Mesendoderm (in vitro differentiated cells): Measurements from ENCODE around the gene ACTR8.

ENCODE experiments used
- DNase-seq: peaks from one replicate; pipeline ENCODE4 v3.0.0; 2013
- H2AK5ac ChIP-seq: 2 replicates; pipeline ENCODE4 v1.6.1; 2013; ENCODE audit warnings: low read length, inconsistent platforms
- H2BK120ac ChIP-seq: 2 replicates; pipeline ENCODE4 v1.6.1; 2013; ENCODE audit warnings: low read depth, mild to moderate bottlenecking, low read length, moderate library complexity, mixed read lengths
- H2BK15ac ChIP-seq: replicated peaks from 2 replicates; pipeline ENCODE4 v1.6.1; 2013; ENCODE audit warnings: low read depth, mild to moderate bottlenecking, moderate library complexity
- H2BK5ac ChIP-seq: 2 replicates; pipeline ENCODE4 v1.6.1; 2013; ENCODE audit warnings: low read length, inconsistent platforms
- H3K18ac ChIP-seq: 2 replicates; pipeline ENCODE4 v1.6.1; 2013; ENCODE audit warnings: mild to moderate bottlenecking, low read length, mixed read lengths
- H3K23ac ChIP-seq: one replicate; pipeline ENCODE4 v1.6.1; 2013; ENCODE audit warnings: low read length
- H3K27ac ChIP-seq: 2 replicates; pipeline ENCODE4 v1.5.1; 2013; ENCODE audit warnings: low read depth, mild to moderate bottlenecking, inconsistent platforms, low read length, moderate library complexity
- H3K27me3 ChIP-seq: 2 replicates; pipeline ENCODE4 v1.6.1; 2013; ENCODE audit warnings: low read length, control low read depth, mild to moderate bottlenecking, inconsistent platforms; ENCODE audit not compliant: insufficient read depth, poor library complexity
- H3K36me3 ChIP-seq: 2 replicates; pipeline ENCODE4 v1.6.1; 2013; ENCODE audit warnings: low read length, inconsistent platforms; ENCODE audit not compliant: control insufficient read depth, insufficient read depth
- H3K4ac ChIP-seq: one replicate; pipeline ENCODE4 v1.6.1; 2013; ENCODE audit warnings: low read depth, mild to moderate bottlenecking, low read length, moderate library complexity
- H3K4me1 ChIP-seq: 2 replicates; pipeline ENCODE4 v1.6.1; 2013; ENCODE audit warnings: low read depth, low read length, inconsistent platforms; ENCODE audit not compliant: control insufficient read depth
- H3K4me2 ChIP-seq: 2 replicates; pipeline ENCODE4 v1.6.1; 2013; ENCODE audit warnings: low read length
- H3K4me3 ChIP-seq: 2 replicates; pipeline ENCODE4 v1.5.1; 2013; ENCODE audit warnings: mild to moderate bottlenecking, low read length
- H3K56ac ChIP-seq: one replicate; pipeline ENCODE4 v1.6.1; 2013; ENCODE audit warnings: low read length
- H3K79me1 ChIP-seq: 2 replicates; pipeline ENCODE4 v1.6.1; 2013; ENCODE audit warnings: low read length, inconsistent platforms
- H3K79me2 ChIP-seq: 2 replicates; pipeline ENCODE4 v1.6.1; 2013; ENCODE audit warnings: mild to moderate bottlenecking, low read length; ENCODE audit not compliant: control insufficient read depth, insufficient read depth
- H3K9ac ChIP-seq: 2 replicates; pipeline ENCODE4 v1.6.1; 2013; ENCODE audit warnings: low read length, inconsistent platforms
- H4K5ac ChIP-seq: one replicate; pipeline ENCODE4 v1.6.1; 2013; ENCODE audit warnings: low read length
- H4K8ac ChIP-seq: one replicate; pipeline ENCODE4 v1.6.1; 2013; ENCODE audit warnings: low read depth, mild to moderate bottlenecking, control low read depth, low read length, moderate library complexity
- WGBS: extraction: QIAGEN DNeasy Blood & Tissue Kit; methylation state at CpG from one replicate; pipeline ENCODE4 v1.1.7; 2013; ENCODE audit warnings: low lambda C conversion rate, missing lambda C conversion rate; ENCODE audit not compliant: insufficient coverage; ENCODE audit errors: extremely low coverage; 5-methylcytosine and 5-hydroxymethylcytosine counted together

The ACTR8 gene

GRCh38 chr3:53902711-53903110 is 20.8 kb upstream of the ACTR8 start:
- Histone ChIP-seq H2AK5ac (no peak overlapping the region), H2BK15ac (no peak overlapping the region), H3K79me1 (no peaks in the 10 kb centered on the region), H3K56ac (no peak overlapping the region), H2BK5ac (no peak overlapping the region), H3K36me3 (no peaks in the 10 kb centered on the region), H4K8ac (no peak overlapping the region), H3K79me2 (no peaks in the 10 kb centered on the region), H3K27ac (no peak overlapping the region), H3K9ac (no peak overlapping the region), H2BK120ac (no peak overlapping the region), H4K5ac (no peak overlapping the region), H3K18ac (no peak overlapping the region), H3K4ac (no peak overlapping the region), H3K23ac (no peak overlapping the region), H3K4me3 (no peak overlapping the region), H3K27me3 (peaks cover 2% of the 10 kb centered on the region), H3K4me1 (no peaks in the 10 kb centered on the region), H3K4me2 (no peak overlapping the region)
- peak; percentile 38 for DNase-seq
- no CpG with 5 or more reads among the region's 5 CpGs for WGBS

DNA sequence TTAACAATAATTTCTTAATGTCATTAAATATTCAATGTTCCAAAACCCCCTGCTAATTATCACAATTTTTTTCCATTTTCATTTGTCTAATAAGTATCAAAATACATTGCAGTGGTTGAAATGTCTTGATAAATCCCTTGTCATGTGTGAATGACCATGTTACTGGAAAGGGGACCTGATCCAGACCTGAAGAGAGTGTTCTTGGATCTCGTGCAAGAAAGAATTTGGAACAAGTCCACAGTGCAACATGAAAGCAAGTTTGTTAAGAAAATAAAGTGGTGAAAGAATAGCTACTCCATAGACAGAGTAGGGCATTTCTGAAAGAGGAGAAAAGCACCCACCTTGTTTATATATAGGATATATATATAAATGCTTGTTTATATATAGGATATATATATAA is 20.1 kb upstream of the ACTR8 start:
- WGBS: no CpG with 5 or more reads among the region's 1 CpG
- no peaks in the 10 kb centered on the region for H3K4me1 ChIP-seq
- H3K23ac ChIP-seq: no peak overlapping the region
- H3K79me1 ChIP-seq: no peaks in the 10 kb centered on the region
- H3K4ac ChIP-seq: no peak overlapping the region
- H2BK5ac ChIP-seq: no peak overlapping the region
- DNase-seq: no peak
- no peak overlapping the region for H3K4me3 ChIP-seq
- no peak overlapping the region for H3K18ac ChIP-seq
- H2BK120ac ChIP-seq: no peak overlapping the region
- peaks cover 2% of the 10 kb centered on the region for H3K27me3 ChIP-seq
- no peak overlapping the region for H3K27ac ChIP-seq
- no peak overlapping the region for H3K56ac ChIP-seq
- H2BK15ac ChIP-seq: no peak overlapping the region
- no peaks in the 10 kb centered on the region for H3K36me3 ChIP-seq
- H3K9ac ChIP-seq: no peak overlapping the region
- H4K8ac ChIP-seq: no peak overlapping the region
- no peak overlapping the region for H3K4me2 ChIP-seq
- H2AK5ac ChIP-seq: no peak overlapping the region
- no peak overlapping the region for H4K5ac ChIP-seq
- H3K79me2 ChIP-seq: no peaks in the 10 kb centered on the region

- Histone ChIP-seq H3K36me3 (no peaks in the 10 kb centered on the region), H3K18ac (no peak overlapping the region), H2BK15ac (no peak overlapping the region), H3K4me2 (no peak overlapping the region), H3K9ac (no peak overlapping the region), H3K79me2 (no peaks in the 10 kb centered on the region), H4K8ac (no peak overlapping the region), H2BK120ac (no peak overlapping the region), H3K23ac (no peak overlapping the region), H3K79me1 (no peaks in the 10 kb centered on the region), H2BK5ac (no peak overlapping the region), H3K4me1 (no peaks in the 10 kb centered on the region), H3K4me3 (no peak overlapping the region), H3K27me3 (peaks cover 2% of the 10 kb centered on the region), H2AK5ac (no peak overlapping the region), H3K4ac (no peak overlapping the region), H3K27ac (no peak overlapping the region), H3K56ac (no peak overlapping the region), H4K5ac (no peak overlapping the region)
- DNase-seq: no peak
- no CpG with 5 or more reads among the region's 2 CpGs for WGBS
Observed at GRCh38 chr3:53900666-53901331, 18.8 kb upstream of the ACTR8 start.

GRCh38 chr3:53899750-53900149 is 17.8 kb upstream of the ACTR8 start:
- Histone ChIP-seq H3K4me2 (no peak overlapping the region), H2BK120ac (no peak overlapping the region), H3K23ac (no peak overlapping the region), H4K8ac (no peak overlapping the region), H2BK15ac (no peak overlapping the region), H3K56ac (no peak overlapping the region), H4K5ac (no peak overlapping the region), H3K4me3 (no peak overlapping the region), H2AK5ac (no peak overlapping the region), H3K79me2 (no peaks in the 10 kb centered on the region), H3K9ac (no peak overlapping the region), H3K18ac (no peak overlapping the region), H3K27me3 (peaks cover 2% of the 10 kb centered on the region), H3K4me1 (no peaks in the 10 kb centered on the region), H2BK5ac (no peak overlapping the region), H3K79me1 (no peaks in the 10 kb centered on the region), H3K27ac (no peak overlapping the region), H3K36me3 (no peaks in the 10 kb centered on the region), H3K4ac (no peak overlapping the region)
- no peak for DNase-seq
- WGBS: no CpG with 5 or more reads among the region's 2 CpGs

DNA sequence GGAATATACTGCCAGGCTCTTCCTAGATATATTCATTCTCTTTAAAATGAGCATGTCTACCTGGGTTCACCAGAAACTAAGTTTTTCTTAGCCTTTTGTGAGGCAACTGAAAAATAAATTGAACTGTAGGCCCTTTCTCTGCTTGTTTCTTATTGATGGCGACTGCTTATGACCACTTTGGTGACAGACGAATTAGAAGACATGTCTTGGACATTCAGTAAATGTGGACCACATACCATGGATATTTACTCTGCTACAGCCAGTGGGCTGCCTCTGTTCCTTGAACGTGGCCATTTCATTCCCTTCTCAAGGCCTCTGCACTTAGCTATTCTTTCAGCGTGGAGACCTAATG is 10.3 kb upstream of the ACTR8 start:
- Histone ChIP-seq H2BK15ac (no peak overlapping the region), H4K8ac (peak overlapping the region; percentile 94), H2BK120ac (no peak overlapping the region), H3K27me3 (no peaks in the 10 kb centered on the region), H3K18ac (no peak overlapping the region), H4K5ac (peak overlapping the region; percentile 88), H3K36me3 (no peaks in the 10 kb centered on the region), H3K27ac (no peak overlapping the region), H3K4me1 (peaks cover 5% of the 10 kb centered on the region), H3K56ac (peak overlapping the region; percentile 25), H3K23ac (no peak overlapping the region), H3K79me2 (peaks cover 18% of the 10 kb centered on the region), H3K79me1 (peaks cover 13% of the 10 kb centered on the region), H2BK5ac (no peak overlapping the region), H3K9ac (peak overlapping the region; percentile 57), H3K4me2 (peak overlapping the region; percentile 29), H2AK5ac (no peak overlapping the region), H3K4ac (peak overlapping the region; percentile 36), H3K4me3 (no peak overlapping the region)
- no peak for DNase-seq
- no CpG with 5 or more reads among the region's 4 CpGs for WGBS
